WTC11 (cell line): ENCODE data around the gene LAPTM5. TPM values are rescaled to one million over a fixed set of nuclear protein-coding genes. Genes with fewer than 3 reads are reported as not detected.

ENCODE experiments used
- ATAC-seq: fragments of 200-7000 bp; cut with Tn5 transposase; 2 replicates; pipeline ENCODE4 v1.10.0; 2021; ENCODE audit warnings: mild to moderate bottlenecking, moderate library complexity
- CTCF ChIA-PET: fragments of 300-600 bp; sonication (Branson Sonifier 250); formaldehyde crosslinking; loops from one replicate; lab custom pipeline; 2021; ENCODE audit warnings: antibody characterized with exemption; lab: Charles Lee
- POLR2A ChIA-PET: fragments of 350-600 bp; sonication (Branson Sonifier 250); formaldehyde crosslinking; loops from one replicate; lab custom pipeline; 2021; ENCODE audit warnings: antibody characterized with exemption; lab: Charles Lee
- DNase-seq: peaks from one replicate; pipeline ENCODE4 v3.0.0; 2021; ENCODE audit warnings: low spot score
- H3K27ac Mint-ChIP-seq: 2 replicates; pipeline ENCODE4 v1.8.0; 2021; ENCODE audit warnings: mixed read lengths
- H3K27me3 Mint-ChIP-seq: 2 replicates; pipeline ENCODE4 v1.8.0; 2021; ENCODE audit warnings: low read depth, mild to moderate bottlenecking, moderate library complexity, mixed read lengths
- H3K36me3 Mint-ChIP-seq: 2 replicates; pipeline ENCODE4 v1.8.0; 2021; ENCODE audit warnings: mixed read lengths
- H3K4me1 Mint-ChIP-seq: 2 replicates; pipeline ENCODE4 v1.8.0; 2022; ENCODE audit warnings: mixed read lengths
- H3K4me3 Mint-ChIP-seq: 2 replicates; pipeline ENCODE4 v1.8.0; 2021; ENCODE audit warnings: mild to moderate bottlenecking, moderate library complexity, mixed read lengths
- H3K9me3 Mint-ChIP-seq: 2 replicates; pipeline ENCODE4 v1.8.0; 2021; ENCODE audit warnings: mixed read lengths
- CREM ChIP-seq: sonication (generic); formaldehyde crosslinking; IDR thresholded peaks from 2 replicates; pipeline ENCODE4 v1.8.1; 2022; ENCODE audit warnings: mild to moderate bottlenecking, missing genetic modification reagents, moderate library complexity
- ETV6 ChIP-seq: sonication (generic); formaldehyde crosslinking; IDR thresholded peaks from 2 replicates; pipeline ENCODE4 v1.8.1; 2022; ENCODE audit warnings: mild to moderate bottlenecking, missing genetic modification reagents
- FOXJ3 ChIP-seq: sonication (generic); formaldehyde crosslinking; IDR thresholded peaks from 2 replicates; pipeline ENCODE4 v1.9.0; 2021; ENCODE audit warnings: missing genetic modification reagents, mild to moderate bottlenecking, borderline replicate concordance
- OVOL2 ChIP-seq: fragments of 250-450 bp; sonication (Bioruptor Pico); IDR thresholded peaks from 2 replicates; pipeline ENCODE4 v1.9.0; 2021; ENCODE audit warnings: mild to moderate bottlenecking, borderline replicate concordance
- RORB ChIP-seq: fragments of 250-450 bp; sonication (Bioruptor Pico); IDR thresholded peaks from 2 replicates; pipeline ENCODE4 v1.9.0; 2021; ENCODE audit warnings: mild to moderate bottlenecking
- TP53 ChIP-seq: sonication (generic); formaldehyde crosslinking; IDR thresholded peaks from 2 replicates; pipeline ENCODE4 v1.8.1; 2023; ENCODE audit warnings: mild to moderate bottlenecking, missing genetic modification reagents
- ZNF232 ChIP-seq: sonication (generic); formaldehyde crosslinking; IDR thresholded peaks from 2 replicates; pipeline ENCODE4 v1.8.0; 2022; ENCODE audit warnings: mild to moderate bottlenecking, missing genetic modification reagents
- ZNF317 ChIP-seq: sonication (generic); formaldehyde crosslinking; IDR thresholded peaks from 2 replicates; pipeline ENCODE4 v1.8.1; 2023; ENCODE audit warnings: low read depth, mild to moderate bottlenecking, moderate library complexity, missing genetic modification reagents, borderline replicate concordance
- ZNF423 ChIP-seq: fragments of 250-450 bp; sonication (Bioruptor Pico); IDR thresholded peaks from 2 replicates; pipeline ENCODE4 v2.1.2; 2022; ENCODE audit warnings: mild to moderate bottlenecking, moderate library complexity
- total RNA-seq: library from RNA; stranded (reverse); gene quantifications from 3 replicates; pipeline ENCODE4 v1.2.3, GENCODE V29; 2021
- TF ChIP-seq, protein P1 (sequence below): fragments of 250-450 bp; sonication (Bioruptor Pico); IDR thresholded peaks from 2 replicates; pipeline ENCODE4 v1.8.0; 2021; ENCODE audit warnings: mild to moderate bottlenecking
- TF ChIP-seq, protein P2 (sequence below): sonication (generic); formaldehyde crosslinking; IDR thresholded peaks from 2 replicates; pipeline ENCODE4 v1.8.1; 2022; ENCODE audit warnings: mild to moderate bottlenecking, missing genetic modification reagents, moderate library complexity, borderline replicate concordance
- TF ChIP-seq, protein P3 (sequence below): sonication (generic); formaldehyde crosslinking; IDR thresholded peaks from 2 replicates; pipeline ENCODE4 v1.8.1; 2022; ENCODE audit warnings: low read depth, mild to moderate bottlenecking, moderate library complexity, missing genetic modification reagents, borderline replicate concordance
- TF ChIP-seq, protein P4 (sequence below): fragments of 200-600 bp; IDR thresholded peaks from 2 replicates; pipeline ENCODE4 v1.8.0; 2022; ENCODE audit warnings: antibody characterized with exemption
- TF ChIP-seq, protein P5 (sequence below): sonication (generic); formaldehyde crosslinking; IDR thresholded peaks from 2 replicates; pipeline ENCODE4 v1.8.0; 2022; ENCODE audit warnings: missing genetic modification reagents
- TF ChIP-seq, protein P6 (sequence below): sonication (generic); formaldehyde crosslinking; IDR thresholded peaks from 2 replicates; pipeline ENCODE4 v1.8.1; 2023; ENCODE audit warnings: mild to moderate bottlenecking, missing genetic modification reagents

The LAPTM5 gene
- total RNA-seq, 1 experiment from 2014 or later = 1.3 TPM

DNA sequence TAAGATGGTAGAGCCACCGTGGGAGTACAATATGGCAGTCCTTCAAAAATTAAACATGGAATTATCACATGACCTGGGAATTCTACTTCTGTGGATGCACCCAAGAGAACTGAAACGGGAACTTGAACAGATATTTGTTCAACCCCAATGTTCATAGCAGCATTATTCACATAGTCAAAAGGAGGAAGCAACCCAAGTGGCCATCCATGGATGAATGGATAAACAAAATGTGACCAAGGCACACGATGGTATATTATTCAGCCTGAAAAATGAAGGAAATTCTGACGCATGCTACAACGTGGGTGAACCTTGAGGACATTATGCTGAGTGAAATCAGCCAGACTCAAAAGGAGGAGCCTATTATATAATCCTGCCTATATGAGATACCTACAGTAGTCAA lies 22.8 kb upstream of the LAPTM5 start (continued):
- TF ChIP-seq, protein P1, sequence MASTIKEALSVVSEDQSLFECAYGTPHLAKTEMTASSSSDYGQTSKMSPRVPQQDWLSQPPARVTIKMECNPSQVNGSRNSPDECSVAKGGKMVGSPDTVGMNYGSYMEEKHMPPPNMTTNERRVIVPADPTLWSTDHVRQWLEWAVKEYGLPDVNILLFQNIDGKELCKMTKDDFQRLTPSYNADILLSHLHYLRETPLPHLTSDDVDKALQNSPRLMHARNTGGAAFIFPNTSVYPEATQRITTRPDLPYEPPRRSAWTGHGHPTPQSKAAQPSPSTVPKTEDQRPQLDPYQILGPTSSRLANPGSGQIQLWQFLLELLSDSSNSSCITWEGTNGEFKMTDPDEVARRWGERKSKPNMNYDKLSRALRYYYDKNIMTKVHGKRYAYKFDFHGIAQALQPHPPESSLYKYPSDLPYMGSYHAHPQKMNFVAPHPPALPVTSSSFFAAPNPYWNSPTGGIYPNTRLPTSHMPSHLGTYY = no peak
- TF ChIP-seq, protein P2, sequence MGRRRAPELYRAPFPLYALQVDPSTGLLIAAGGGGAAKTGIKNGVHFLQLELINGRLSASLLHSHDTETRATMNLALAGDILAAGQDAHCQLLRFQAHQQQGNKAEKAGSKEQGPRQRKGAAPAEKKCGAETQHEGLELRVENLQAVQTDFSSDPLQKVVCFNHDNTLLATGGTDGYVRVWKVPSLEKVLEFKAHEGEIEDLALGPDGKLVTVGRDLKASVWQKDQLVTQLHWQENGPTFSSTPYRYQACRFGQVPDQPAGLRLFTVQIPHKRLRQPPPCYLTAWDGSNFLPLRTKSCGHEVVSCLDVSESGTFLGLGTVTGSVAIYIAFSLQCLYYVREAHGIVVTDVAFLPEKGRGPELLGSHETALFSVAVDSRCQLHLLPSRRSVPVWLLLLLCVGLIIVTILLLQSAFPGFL (CRISPR knock-in tag) = no peak

DNA sequence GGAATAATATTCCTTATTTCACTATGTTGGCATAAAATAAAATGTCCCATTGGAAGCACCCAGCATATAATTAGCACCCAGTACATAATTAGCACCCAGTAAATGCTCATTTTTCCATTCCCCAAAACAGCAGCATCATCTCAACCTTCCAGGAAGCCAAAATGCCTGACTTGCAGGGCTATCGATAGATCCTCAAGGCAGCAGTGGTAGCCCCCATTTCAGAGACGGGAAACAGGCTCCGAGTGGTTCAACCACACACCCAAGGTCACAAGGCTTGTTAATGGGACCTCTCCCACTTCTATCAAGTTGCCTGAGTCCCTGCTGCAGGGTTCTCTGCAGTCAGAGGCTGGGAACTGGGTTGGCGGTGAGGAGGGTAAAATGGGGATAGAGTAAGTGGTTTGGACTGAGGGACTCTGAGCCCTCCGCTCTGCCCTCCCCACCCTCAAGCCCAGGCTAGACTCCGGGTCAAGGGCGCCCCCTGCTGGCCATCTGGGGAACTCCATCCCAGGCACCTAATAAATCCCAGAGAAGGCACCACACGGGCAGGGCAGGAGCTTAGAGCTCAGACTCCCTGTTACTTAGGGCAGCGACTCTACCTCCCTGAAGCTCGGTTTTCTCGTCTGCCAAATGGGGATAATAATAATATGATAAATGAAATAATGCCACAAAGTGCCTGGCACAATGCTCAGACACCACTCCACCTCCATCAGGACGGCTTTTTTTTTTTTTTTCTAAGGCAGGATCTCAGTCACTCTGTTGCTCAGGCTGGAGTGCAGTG lies 21.9 kb upstream of the LAPTM5 start:
- peaks cover 7% of the 10 kb centered on the region; the same call in 1 of the 2 replicates for H3K27me3 Mint-ChIP-seq
- CTCF ChIA-PET = interaction anchor here (0.6 to 4.3 kb wide), 56 partner anchors 9 to 1620 kb away, joined by 3 to 290 read pairs (median 6); partner anchors contain the start of genes LAPTM5 and MATN1
- TF ChIP-seq, protein P3, sequence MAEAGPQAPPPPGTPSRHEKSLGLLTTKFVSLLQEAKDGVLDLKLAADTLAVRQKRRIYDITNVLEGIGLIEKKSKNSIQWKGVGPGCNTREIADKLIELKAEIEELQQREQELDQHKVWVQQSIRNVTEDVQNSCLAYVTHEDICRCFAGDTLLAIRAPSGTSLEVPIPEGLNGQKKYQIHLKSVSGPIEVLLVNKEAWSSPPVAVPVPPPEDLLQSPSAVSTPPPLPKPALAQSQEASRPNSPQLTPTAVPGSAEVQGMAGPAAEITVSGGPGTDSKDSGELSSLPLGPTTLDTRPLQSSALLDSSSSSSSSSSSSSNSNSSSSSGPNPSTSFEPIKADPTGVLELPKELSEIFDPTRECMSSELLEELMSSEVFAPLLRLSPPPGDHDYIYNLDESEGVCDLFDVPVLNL = no peak
- 0 out of 2 replicates have a peak, but pooled peaks have one; percentile 26 for TF ChIP-seq ZNF232
- TF ChIP-seq, protein P4, sequence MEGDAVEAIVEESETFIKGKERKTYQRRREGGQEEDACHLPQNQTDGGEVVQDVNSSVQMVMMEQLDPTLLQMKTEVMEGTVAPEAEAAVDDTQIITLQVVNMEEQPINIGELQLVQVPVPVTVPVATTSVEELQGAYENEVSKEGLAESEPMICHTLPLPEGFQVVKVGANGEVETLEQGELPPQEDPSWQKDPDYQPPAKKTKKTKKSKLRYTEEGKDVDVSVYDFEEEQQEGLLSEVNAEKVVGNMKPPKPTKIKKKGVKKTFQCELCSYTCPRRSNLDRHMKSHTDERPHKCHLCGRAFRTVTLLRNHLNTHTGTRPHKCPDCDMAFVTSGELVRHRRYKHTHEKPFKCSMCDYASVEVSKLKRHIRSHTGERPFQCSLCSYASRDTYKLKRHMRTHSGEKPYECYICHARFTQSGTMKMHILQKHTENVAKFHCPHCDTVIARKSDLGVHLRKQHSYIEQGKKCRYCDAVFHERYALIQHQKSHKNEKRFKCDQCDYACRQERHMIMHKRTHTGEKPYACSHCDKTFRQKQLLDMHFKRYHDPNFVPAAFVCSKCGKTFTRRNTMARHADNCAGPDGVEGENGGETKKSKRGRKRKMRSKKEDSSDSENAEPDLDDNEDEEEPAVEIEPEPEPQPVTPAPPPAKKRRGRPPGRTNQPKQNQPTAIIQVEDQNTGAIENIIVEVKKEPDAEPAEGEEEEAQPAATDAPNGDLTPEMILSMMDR = peak; percentile 100
- TF ChIP-seq, all 79 proteins: peak for 2
- ATAC-seq (peak; percentile 82), DNase-seq (peak; percentile 97)
- POLR2A ChIA-PET = interaction anchor here (1.0 kb wide), 1 partner anchor 61 kb away, joined by 6 read pairs; no protein-coding TSS in a partner anchor
- peaks cover 10% of the 10 kb centered on the region for H3K4me1 Mint-ChIP-seq
- H3K36me3 Mint-ChIP-seq = no peaks in the 10 kb centered on the region
- no peak overlapping the region for H3K4me3 Mint-ChIP-seq
- no peak overlapping the region for H3K27ac Mint-ChIP-seq
- no peaks in the 10 kb centered on the region for H3K9me3 Mint-ChIP-seq

DNA sequence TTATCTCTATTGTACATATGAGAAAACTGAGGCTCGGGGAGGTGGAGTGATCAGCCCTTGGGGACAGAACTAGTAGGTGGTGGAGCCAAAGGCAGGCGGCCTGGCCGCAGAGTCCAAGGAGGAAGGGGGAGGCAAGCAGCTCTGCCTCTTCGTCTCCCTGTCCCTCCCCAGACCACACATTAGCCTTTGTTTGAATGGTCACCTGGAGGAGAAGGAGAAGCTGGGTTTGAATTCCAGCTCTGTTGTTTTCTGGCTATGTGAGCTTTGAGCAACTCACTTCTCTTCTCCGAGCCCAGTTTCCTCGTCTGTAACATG lies 21.4 kb upstream of the LAPTM5 start:
- no peak for ATAC-seq

More for the DNA sequence above, 21.4 kb upstream of the LAPTM5 start:
- H3K27me3 Mint-ChIP-seq = peaks cover 7% of the 10 kb centered on the region; the same call in 1 of the 2 replicates
- H3K27ac Mint-ChIP-seq = no peak overlapping the region
- peaks cover 10% of the 10 kb centered on the region for H3K4me1 Mint-ChIP-seq
- TF ChIP-seq RORB (CRISPR knock-in tag) = no peak
- TF ChIP-seq, protein P3 = no peak
- TF ChIP-seq TP53 (CRISPR knock-in tag) = no peak
- TF ChIP-seq, protein P5, sequence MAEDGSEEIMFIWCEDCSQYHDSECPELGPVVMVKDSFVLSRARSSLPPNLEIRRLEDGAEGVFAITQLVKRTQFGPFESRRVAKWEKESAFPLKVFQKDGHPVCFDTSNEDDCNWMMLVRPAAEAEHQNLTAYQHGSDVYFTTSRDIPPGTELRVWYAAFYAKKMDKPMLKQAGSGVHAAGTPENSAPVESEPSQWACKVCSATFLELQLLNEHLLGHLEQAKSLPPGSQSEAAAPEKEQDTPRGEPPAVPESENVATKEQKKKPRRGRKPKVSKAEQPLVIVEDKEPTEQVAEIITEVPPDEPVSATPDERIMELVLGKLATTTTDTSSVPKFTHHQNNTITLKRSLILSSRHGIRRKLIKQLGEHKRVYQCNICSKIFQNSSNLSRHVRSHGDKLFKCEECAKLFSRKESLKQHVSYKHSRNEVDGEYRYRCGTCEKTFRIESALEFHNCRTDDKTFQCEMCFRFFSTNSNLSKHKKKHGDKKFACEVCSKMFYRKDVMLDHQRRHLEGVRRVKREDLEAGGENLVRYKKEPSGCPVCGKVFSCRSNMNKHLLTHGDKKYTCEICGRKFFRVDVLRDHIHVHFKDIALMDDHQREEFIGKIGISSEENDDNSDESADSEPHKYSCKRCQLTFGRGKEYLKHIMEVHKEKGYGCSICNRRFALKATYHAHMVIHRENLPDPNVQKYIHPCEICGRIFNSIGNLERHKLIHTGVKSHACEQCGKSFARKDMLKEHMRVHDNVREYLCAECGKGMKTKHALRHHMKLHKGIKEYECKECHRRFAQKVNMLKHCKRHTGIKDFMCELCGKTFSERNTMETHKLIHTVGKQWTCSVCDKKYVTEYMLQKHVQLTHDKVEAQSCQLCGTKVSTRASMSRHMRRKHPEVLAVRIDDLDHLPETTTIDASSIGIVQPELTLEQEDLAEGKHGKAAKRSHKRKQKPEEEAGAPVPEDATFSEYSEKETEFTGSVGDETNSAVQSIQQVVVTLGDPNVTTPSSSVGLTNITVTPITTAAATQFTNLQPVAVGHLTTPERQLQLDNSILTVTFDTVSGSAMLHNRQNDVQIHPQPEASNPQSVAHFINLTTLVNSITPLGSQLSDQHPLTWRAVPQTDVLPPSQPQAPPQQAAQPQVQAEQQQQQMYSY (CRISPR knock-in tag) = no peak
- TF ChIP-seq OVOL2 = no peak
- no peak for TF ChIP-seq ETV6 (CRISPR knock-in tag)
- no peak for TF ChIP-seq FOXJ3 (CRISPR knock-in tag)
- TF ChIP-seq, protein P6, sequence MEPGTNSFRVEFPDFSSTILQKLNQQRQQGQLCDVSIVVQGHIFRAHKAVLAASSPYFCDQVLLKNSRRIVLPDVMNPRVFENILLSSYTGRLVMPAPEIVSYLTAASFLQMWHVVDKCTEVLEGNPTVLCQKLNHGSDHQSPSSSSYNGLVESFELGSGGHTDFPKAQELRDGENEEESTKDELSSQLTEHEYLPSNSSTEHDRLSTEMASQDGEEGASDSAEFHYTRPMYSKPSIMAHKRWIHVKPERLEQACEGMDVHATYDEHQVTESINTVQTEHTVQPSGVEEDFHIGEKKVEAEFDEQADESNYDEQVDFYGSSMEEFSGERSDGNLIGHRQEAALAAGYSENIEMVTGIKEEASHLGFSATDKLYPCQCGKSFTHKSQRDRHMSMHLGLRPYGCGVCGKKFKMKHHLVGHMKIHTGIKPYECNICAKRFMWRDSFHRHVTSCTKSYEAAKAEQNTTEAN (CRISPR knock-in tag) = no peak
- TF ChIP-seq ZNF317 (CRISPR knock-in tag) = no peak
- no peak for TF ChIP-seq CREM (CRISPR knock-in tag)
- TF ChIP-seq ZNF423 (CRISPR knock-in tag) = no peak
- ChIA-PET POLR2A (no interaction called here), CTCF (interaction anchor here (1.0 to 4.3 kb wide), 10 partner anchors 13 to 150 kb away, joined by 3 to 290 read pairs (median 32); partner anchors contain the start of gene MATN1)
- H3K36me3 Mint-ChIP-seq = no peaks in the 10 kb centered on the region
- H3K9me3 Mint-ChIP-seq = no peaks in the 10 kb centered on the region
- H3K4me3 Mint-ChIP-seq = no peak overlapping the region
- DNase-seq = no peak
